ENCODE results near the gene ANGPT4. TPM values are rescaled to one million over a fixed set of nuclear protein-coding genes. Genes with fewer than 3 reads are reported as not detected.

The ANGPT4 gene
- total RNA-seq, 4 donors from 2014 or later, result 0.14 TPM; not detected in 3

DNA sequence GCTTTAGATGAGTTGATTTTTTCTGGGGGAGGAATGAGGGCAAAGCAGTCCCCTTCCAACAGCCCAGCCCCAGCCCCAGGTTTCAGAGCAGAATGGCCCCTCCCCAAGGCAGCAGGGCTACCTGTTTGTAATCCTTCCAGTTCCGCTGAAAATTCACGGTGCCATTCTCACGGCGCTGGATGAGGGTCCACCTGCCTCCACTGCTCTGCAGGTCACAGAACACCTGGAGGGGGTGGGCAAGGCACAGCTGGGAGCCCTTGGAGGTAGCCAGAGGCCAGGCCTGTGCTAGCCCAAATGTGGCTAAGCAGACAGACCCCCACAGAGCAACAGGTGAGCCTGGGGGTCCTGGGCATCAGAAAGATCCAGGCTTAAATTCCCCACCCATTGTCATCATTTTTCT, 36.5 kb downstream of the ANGPT4 start:
- Histone ChIP-seq H3K27ac (no peak overlapping the region), H3K4me3 (no peak overlapping the region), H3K36me3 (no peaks in the 10 kb centered on the region), H3K27me3 (peaks cover 16% of the 10 kb centered on the region), H3K4me1 (no peaks in the 10 kb centered on the region), H3K9me3 (no peaks in the 10 kb centered on the region)
- intact Hi-C loops (cut with DNase I; ENCODE audit: low total_unique reads), result no loop called here
- in situ Hi-C loops (cut with MboI; ENCODE audit: low pct_ligation_motif_present in 1 of 4, low pct_unique_long_range_greater_than_20kb in 1 of 4, low sequenced_read_pairs in 3 of 4), result no loop called here
- DNase-seq, result no peak
- WGBS, 2 donors (ENCODE audit: low coverage in 1 of 2), result 85% methylated on average over 4 of the region's 4 CpGs; no CpG with 5 or more reads in 1 of the 2 donors
- TF ChIP-seq CTCF (IDR thresholded peaks at IDR 0.05), result no peak
- no peak for TF ChIP-seq POLR2A (IDR thresholded peaks at IDR 0.05)
- no peak for TF ChIP-seq POLR2AphosphoS5 (IDR thresholded peaks at IDR 0.05)
- no peak for TF ChIP-seq EP300 (IDR thresholded peaks at IDR 0.05; ENCODE audit: low read depth)

DNA sequence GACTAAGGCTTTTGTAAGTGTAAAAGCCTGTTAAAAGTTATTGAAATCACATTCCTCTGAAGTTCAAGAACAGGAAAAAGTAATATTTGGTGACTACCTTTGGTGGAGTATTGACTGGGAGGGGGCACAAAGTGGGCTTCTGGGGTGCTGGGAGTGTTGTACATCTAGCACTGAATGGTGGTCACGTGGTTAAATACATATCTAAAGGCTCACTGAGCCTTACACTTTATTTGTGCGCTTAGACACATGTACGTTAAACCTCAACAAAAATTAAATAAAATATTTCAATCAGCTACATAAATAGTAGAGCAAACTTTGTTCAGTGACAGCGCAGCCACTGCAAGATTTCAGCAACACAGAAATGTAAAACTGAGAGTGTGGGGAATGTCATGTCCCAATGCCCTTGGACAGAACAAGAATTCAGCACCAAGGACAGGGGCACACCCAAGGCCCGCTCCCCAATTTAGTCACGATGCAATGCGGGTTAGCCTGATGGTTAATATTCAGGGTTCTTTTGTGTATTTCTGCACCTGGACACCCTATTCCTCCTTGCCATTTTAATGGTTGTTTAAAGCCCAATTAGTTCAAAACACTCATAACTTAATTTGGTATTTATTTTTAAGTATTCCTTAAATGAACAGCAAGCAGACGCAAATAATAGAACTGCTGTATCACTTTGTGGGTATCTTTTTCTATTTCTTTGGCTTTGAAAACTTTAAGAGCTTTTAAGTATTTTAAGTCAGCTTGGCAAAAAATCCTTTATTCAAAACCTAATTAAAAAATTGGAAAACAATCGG, 37.4 kb downstream of the ANGPT4 start:
- TF ChIP-seq POLR2A (IDR thresholded peaks at IDR 0.05) (no peak), POLR2AphosphoS5 (IDR thresholded peaks at IDR 0.05) (no peak), CTCF (IDR thresholded peaks at IDR 0.05) (no peak), EP300 (IDR thresholded peaks at IDR 0.05; ENCODE audit: low read depth) (no peak)
- Histone ChIP-seq H3K4me3 (no peak overlapping the region), H3K27ac (no peak overlapping the region), H3K36me3 (no peaks in the 10 kb centered on the region), H3K27me3 (peaks cover 7% of the 10 kb centered on the region), H3K9me3 (no peaks in the 10 kb centered on the region), H3K4me1 (no peaks in the 10 kb centered on the region)
- intact Hi-C loops (cut with DNase I; ENCODE audit: low total_unique reads), result no loop called here
- 62 to 79% methylated on average over 5 to 9 of the region's 9 CpGs for WGBS, 2 donors (ENCODE audit: low coverage in 1 of 2)
- in situ Hi-C loops (cut with MboI; ENCODE audit: low pct_ligation_motif_present in 1 of 4, low pct_unique_long_range_greater_than_20kb in 1 of 4, low sequenced_read_pairs in 3 of 4), result no loop called here
- no peak for DNase-seq

DNA sequence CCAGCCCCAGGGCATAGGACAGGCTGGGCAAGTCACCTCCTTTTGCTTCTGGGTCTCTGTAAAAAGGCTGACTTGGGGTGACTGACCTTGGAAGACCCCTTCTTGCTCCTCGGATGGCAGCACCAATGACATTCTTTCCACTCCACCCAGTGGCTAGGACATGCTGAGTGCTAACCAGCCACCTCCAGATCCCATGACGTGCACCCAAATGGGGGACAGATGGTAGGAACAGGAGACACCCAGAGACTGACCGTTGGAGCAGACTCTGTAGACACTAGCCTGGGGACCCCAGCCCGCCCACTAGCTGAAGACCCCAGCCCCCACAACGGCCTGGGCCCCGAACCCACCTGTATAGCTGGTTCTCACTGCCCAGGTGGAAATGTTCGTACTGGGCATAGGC, 38.3 kb downstream of the ANGPT4 start:
- no peak overlapping the region for H3K4me3 ChIP-seq
- no peaks in the 10 kb centered on the region for H3K9me3 ChIP-seq
- intact Hi-C loops (cut with DNase I; ENCODE audit: low total_unique reads) (no loop called here), in situ Hi-C loops (cut with MboI; ENCODE audit: low pct_ligation_motif_present in 1 of 4, low pct_unique_long_range_greater_than_20kb in 1 of 4, low sequenced_read_pairs in 3 of 4) (no loop called here)
- H3K36me3 ChIP-seq, result no peaks in the 10 kb centered on the region
- no peaks in the 10 kb centered on the region for H3K4me1 ChIP-seq
- 72% methylated on average over 7 of the region's 7 CpGs; no CpG with 5 or more reads in 1 of the 2 donors for WGBS, 2 donors (ENCODE audit: low coverage in 1 of 2)
- no peaks in the 10 kb centered on the region for H3K27me3 ChIP-seq
- TF ChIP-seq POLR2AphosphoS5 (IDR thresholded peaks at IDR 0.05), result no peak
- TF ChIP-seq POLR2A (IDR thresholded peaks at IDR 0.05), result no peak
- no peak for TF ChIP-seq EP300 (IDR thresholded peaks at IDR 0.05; ENCODE audit: low read depth)
- TF ChIP-seq CTCF (IDR thresholded peaks at IDR 0.05), result no peak
- DNase-seq, result no peak
- H3K27ac ChIP-seq, result no peak overlapping the region

GRCh38 chr20:875115-875514, 41.0 kb downstream of the ANGPT4 start:
- TF ChIP-seq POLR2A (IDR thresholded peaks at IDR 0.05) (no peak), EP300 (IDR thresholded peaks at IDR 0.05; ENCODE audit: low read depth) (no peak), CTCF (IDR thresholded peaks at IDR 0.05) (no peak), POLR2AphosphoS5 (IDR thresholded peaks at IDR 0.05) (no peak)
- Histone ChIP-seq H3K27ac (no peak overlapping the region), H3K4me3 (no peak overlapping the region), H3K4me1 (no peaks in the 10 kb centered on the region), H3K27me3 (peaks cover 3% of the 10 kb centered on the region), H3K9me3 (no peaks in the 10 kb centered on the region), H3K36me3 (no peaks in the 10 kb centered on the region)
- intact Hi-C loops (cut with DNase I; ENCODE audit: low total_unique reads), result no loop called here
- WGBS, 2 donors (ENCODE audit: low coverage in 1 of 2), result 85% methylated on average over 4 of the region's 4 CpGs; no CpG with 5 or more reads in 1 of the 2 donors
- DNase-seq, result no peak
- in situ Hi-C loops (cut with MboI; ENCODE audit: low pct_ligation_motif_present in 1 of 4, low pct_unique_long_range_greater_than_20kb in 1 of 4, low sequenced_read_pairs in 3 of 4), result no loop called here

All from transverse colon (tissue), 4 donors.